ENCODE results near the gene TTC9B.
"Not testable (repeated sequence)": the region's sequence is repeated elsewhere in the genome, so short reads cannot be mapped to it uniquely, and the experiment has no call there.

TTC9B gene

GRCh38 chr19:40232949-40233810 is 15.0 kb upstream of the TTC9B start:
- DNase-seq (ENCODE audit: low read depth): no peak

GRCh38 chr19:40232479-40232878 is 14.3 kb upstream of the TTC9B start:
- DNase-seq (ENCODE audit: low read depth): no peak

GRCh38 chr19:40231544-40232424 is 13.6 kb upstream of the TTC9B start:
- no peak for DNase-seq (ENCODE audit: low read depth)

GRCh38 chr19:40231057-40231456 is 12.9 kb upstream of the TTC9B start:
- DNase-seq (ENCODE audit: low read depth): no peak

- no peak for DNase-seq (ENCODE audit: low read depth)
These were observed 11.8 kb upstream of the TTC9B start for GRCh38 chr19:40229926-40230417.

GRCh38 chr19:40229484-40229883 is 11.3 kb upstream of the TTC9B start:
- no peak for DNase-seq (ENCODE audit: low read depth)

GRCh38 chr19:40228863-40229262 is 10.7 kb upstream of the TTC9B start:
- no peak for DNase-seq (ENCODE audit: low read depth)

- DNase-seq (ENCODE audit: low read depth): no peak
These were observed 10.2 kb upstream of the TTC9B start for GRCh38 chr19:40228346-40228745.

GRCh38 chr19:40225440-40226305 is 7.5 kb upstream of the TTC9B start:
- no peak for DNase-seq (ENCODE audit: low read depth)

- DNase-seq (ENCODE audit: low read depth): no peak
These were observed 6.4 kb upstream of the TTC9B start for GRCh38 chr19:40224342-40225150.

- no peak for DNase-seq (ENCODE audit: low read depth)
These were observed 5.1 kb upstream of the TTC9B start for GRCh38 chr19:40223135-40223822.

GRCh38 chr19:40221858-40222619 is 3.9 kb upstream of the TTC9B start:
- peak; percentile 81 for DNase-seq (ENCODE audit: low read depth)

- no peak for DNase-seq (ENCODE audit: low read depth)
These were observed 2.5 kb upstream of the TTC9B start for GRCh38 chr19:40220674-40221073.

GRCh38 chr19:40219721-40220276 is 1.6 kb upstream of the TTC9B start:
- DNase-seq (ENCODE audit: low read depth): peak; percentile 95

GRCh38 chr19:40219029-40219428 is 845 bp upstream of the TTC9B start:
- not testable (repeated sequence) for DNase-seq (ENCODE audit: low read depth)

GRCh38 chr19:40217027-40217810 is 965 bp downstream of the TTC9B start:
- DNase-seq (ENCODE audit: low read depth): no peak

- DNase-seq (ENCODE audit: low read depth): no peak
These were observed 1.5 kb downstream of the TTC9B start for GRCh38 chr19:40216777-40217026.

GRCh38 chr19:40216013-40216776 is 2.0 kb downstream of the TTC9B start:
- no peak for DNase-seq (ENCODE audit: low read depth)

All from HS-27A (cell line).